ENCODE data around the gene TEX11.

DNA sequence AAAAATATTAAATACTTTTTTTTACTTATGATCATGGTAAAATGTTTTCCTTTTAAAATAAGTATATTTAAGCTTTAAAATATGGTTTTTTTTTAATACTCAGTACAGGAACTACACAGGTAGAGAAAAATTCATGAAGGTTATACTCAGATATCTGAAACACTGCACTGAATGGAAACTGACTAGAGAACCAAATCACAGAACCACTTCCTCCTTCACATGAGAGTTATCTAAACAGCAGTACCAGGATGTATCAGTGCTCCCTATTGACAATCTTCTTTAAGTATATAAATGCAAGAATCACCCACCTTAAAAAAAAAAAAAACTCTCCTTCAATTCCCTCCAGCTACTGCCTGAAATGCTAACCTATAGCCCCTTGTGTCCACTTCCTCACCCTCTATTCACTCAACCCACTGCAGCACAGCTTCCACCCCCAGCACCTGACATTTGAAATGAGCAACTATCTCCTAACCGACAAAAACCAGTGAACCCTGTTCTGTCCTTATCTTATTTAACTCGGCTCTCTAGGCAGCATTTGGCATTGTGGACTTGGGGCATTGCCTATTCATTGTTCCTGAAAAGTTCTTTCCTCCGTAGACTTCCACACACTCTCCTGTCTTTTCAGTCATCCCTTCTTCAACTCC, 13.3 kb upstream of the TEX11 start:
- TF ChIP-seq, protein P1, sequence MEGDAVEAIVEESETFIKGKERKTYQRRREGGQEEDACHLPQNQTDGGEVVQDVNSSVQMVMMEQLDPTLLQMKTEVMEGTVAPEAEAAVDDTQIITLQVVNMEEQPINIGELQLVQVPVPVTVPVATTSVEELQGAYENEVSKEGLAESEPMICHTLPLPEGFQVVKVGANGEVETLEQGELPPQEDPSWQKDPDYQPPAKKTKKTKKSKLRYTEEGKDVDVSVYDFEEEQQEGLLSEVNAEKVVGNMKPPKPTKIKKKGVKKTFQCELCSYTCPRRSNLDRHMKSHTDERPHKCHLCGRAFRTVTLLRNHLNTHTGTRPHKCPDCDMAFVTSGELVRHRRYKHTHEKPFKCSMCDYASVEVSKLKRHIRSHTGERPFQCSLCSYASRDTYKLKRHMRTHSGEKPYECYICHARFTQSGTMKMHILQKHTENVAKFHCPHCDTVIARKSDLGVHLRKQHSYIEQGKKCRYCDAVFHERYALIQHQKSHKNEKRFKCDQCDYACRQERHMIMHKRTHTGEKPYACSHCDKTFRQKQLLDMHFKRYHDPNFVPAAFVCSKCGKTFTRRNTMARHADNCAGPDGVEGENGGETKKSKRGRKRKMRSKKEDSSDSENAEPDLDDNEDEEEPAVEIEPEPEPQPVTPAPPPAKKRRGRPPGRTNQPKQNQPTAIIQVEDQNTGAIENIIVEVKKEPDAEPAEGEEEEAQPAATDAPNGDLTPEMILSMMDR (IDR thresholded peaks at IDR 0.05): no peak
- TF ChIP-seq POLR2A (IDR thresholded peaks at IDR 0.05): no peak
